Fibroblast of lung (primary cell): ENCODE measurements around the gene MICOS13.

ENCODE experiments used
- CTCF ChIP-seq, 2 donors: IDR thresholded peaks in 1 of 2; conservative IDR thresholded peaks in 1 of 2; 1 replicate in 1 of 2; 2 replicates in 1 of 2; pipeline ENCODE4 v1.5.1; 2011 to 2012; ENCODE audit warnings: low read length in 2 of 2, control low read depth in 1 of 2, inconsistent platforms in 1 of 2, low read depth in 1 of 2, mild to moderate bottlenecking in 1 of 2
- EZH2 ChIP-seq: IDR thresholded peaks from 2 replicates; pipeline ENCODE4 v1.5.1; 2012; ENCODE audit warnings: low read length, control low read depth, mild to moderate bottlenecking; ENCODE audit errors: missing control alignments

GRCh38 chr19:5691822-5692722 is 11.8 kb upstream of the MICOS13 start:
- TF ChIP-seq EZH2 (no peak), CTCF (conservative IDR thresholded peaks at IDR 0.05 in 1 of 2, IDR thresholded peaks at IDR 0.05 in 1 of 2; ENCODE audit: low read depth in 1 of 2, low read length in 2 of 2) (no peak)
